Trophoblast cell (in vitro differentiated cells and primary cell): ENCODE measurements around the gene BTLA.
"Not testable (repeated sequence)": the region's sequence is repeated elsewhere in the genome, so short reads cannot be mapped to it uniquely, and the experiment has no call there.

Experiments
- DNase-seq, 2 donors: peaks; one replicate each; pipeline ENCODE4 v3.0.0-alpha.2; 2016
- H2AFZ ChIP-seq: 2 replicates; pipeline ENCODE4 v1.6.1; 2013; ENCODE audit warnings: low read length, moderate library complexity, mild to moderate bottlenecking; ENCODE audit not compliant: insufficient read depth, poor library complexity
- H2AK5ac ChIP-seq: 2 replicates; pipeline ENCODE4 v1.6.1; 2013; ENCODE audit warnings: mild to moderate bottlenecking, low read length
- H2BK120ac ChIP-seq: 2 replicates; pipeline ENCODE4 v1.6.1; 2013; ENCODE audit warnings: low read length, mild to moderate bottlenecking, moderate library complexity; ENCODE audit not compliant: insufficient read depth, poor library complexity
- H2BK12ac ChIP-seq: 2 replicates; pipeline ENCODE4 v1.6.1; 2013; ENCODE audit warnings: mild to moderate bottlenecking, low read length, moderate library complexity
- H2BK5ac ChIP-seq: 2 replicates; pipeline ENCODE4 v1.6.1; 2013; ENCODE audit warnings: low read length, low read depth, moderate library complexity, mild to moderate bottlenecking; ENCODE audit not compliant: poor library complexity
- H3K14ac ChIP-seq: 2 replicates; pipeline ENCODE4 v1.6.1; 2013; ENCODE audit warnings: mild to moderate bottlenecking, low read length
- H3K18ac ChIP-seq: 2 replicates; pipeline ENCODE4 v1.6.1; 2013; ENCODE audit warnings: mild to moderate bottlenecking, low read length
- H3K23ac ChIP-seq: 2 replicates; pipeline ENCODE4 v1.6.1; 2013; ENCODE audit warnings: low read length
- H3K27ac ChIP-seq: 2 replicates; pipeline ENCODE4 v1.5.1; 2013; ENCODE audit warnings: low read depth, mild to moderate bottlenecking, inconsistent platforms, low read length, moderate library complexity
- H3K27me3 ChIP-seq: 2 replicates; pipeline ENCODE4 v1.6.1; 2013; ENCODE audit warnings: inconsistent platforms, mild to moderate bottlenecking, low read length, moderate library complexity; ENCODE audit not compliant: insufficient read depth
- H3K36me3 ChIP-seq, 2 experiments: 1 replicate in 1 of 2; 2 replicates in 1 of 2; pipeline ENCODE4 v1.6.1; 2013; ENCODE audit warnings: low read length in 2 of 2, mild to moderate bottlenecking in 2 of 2, moderate library complexity in 1 of 2; ENCODE audit not compliant: insufficient read depth in 2 of 2, control insufficient read depth in 1 of 2
- H3K4ac ChIP-seq: 2 replicates; pipeline ENCODE4 v1.6.1; 2013; ENCODE audit warnings: low read depth, mild to moderate bottlenecking, low read length, moderate library complexity
- H3K4me1 ChIP-seq, 2 experiments: 1 replicate in 1 of 2; 2 replicates in 1 of 2; pipeline ENCODE4 v1.6.1; 2013; ENCODE audit warnings: low read length in 2 of 2, mild to moderate bottlenecking in 2 of 2, moderate library complexity in 1 of 2; ENCODE audit not compliant: insufficient read depth in 2 of 2, control insufficient read depth in 1 of 2
- H3K4me2 ChIP-seq: 2 replicates; pipeline ENCODE4 v1.6.1; 2013; ENCODE audit warnings: inconsistent platforms, mild to moderate bottlenecking, low read length, moderate library complexity
- H3K4me3 ChIP-seq: 2 replicates; pipeline ENCODE4 v1.5.1; 2013; ENCODE audit warnings: mild to moderate bottlenecking, low read depth, low read length, inconsistent platforms
- H3K79me1 ChIP-seq: one replicate; pipeline ENCODE4 v1.6.1; 2013; ENCODE audit warnings: low read length
- H3K79me2 ChIP-seq: 2 replicates; pipeline ENCODE4 v1.6.1; 2013; ENCODE audit warnings: low read length, mild to moderate bottlenecking; ENCODE audit not compliant: control insufficient read depth, insufficient read depth, poor library complexity
- H3K9ac ChIP-seq: 2 replicates; pipeline ENCODE4 v1.6.1; 2013; ENCODE audit warnings: mild to moderate bottlenecking, low read length
- H3K9me3 ChIP-seq: 2 replicates; pipeline ENCODE4 v1.6.1; 2013; ENCODE audit warnings: low read depth, mild to moderate bottlenecking, control low read depth, inconsistent platforms, low read length; ENCODE audit not compliant: insufficient read depth
- H4K12ac ChIP-seq: 2 replicates; pipeline ENCODE4 v1.6.1; 2013; ENCODE audit warnings: low read depth, mild to moderate bottlenecking, low read length, moderate library complexity
- H4K8ac ChIP-seq: 2 replicates; pipeline ENCODE4 v1.6.1; 2013; ENCODE audit warnings: low read depth, mild to moderate bottlenecking, low read length, moderate library complexity
- H4K91ac ChIP-seq: one replicate; pipeline ENCODE4 v1.6.1; 2013; ENCODE audit warnings: low read depth, mild to moderate bottlenecking, low read length, moderate library complexity
- WGBS: extraction: QIAGEN DNeasy Blood & Tissue Kit; methylation state at CpG from one replicate; pipeline ENCODE4 v1.1.7; 2013; ENCODE audit warnings: missing lambda C conversion rate; ENCODE audit not compliant: insufficient read length, insufficient coverage; ENCODE audit errors: extremely low coverage; 5-methylcytosine and 5-hydroxymethylcytosine counted together

The BTLA gene

GRCh38 chr3:112424394-112424793 is 74.9 kb downstream of the BTLA start:
- no peaks in the 10 kb centered on the region for H3K79me2 ChIP-seq
- H3K14ac ChIP-seq: no peak overlapping the region
- H3K27me3 ChIP-seq: no peaks in the 10 kb centered on the region
- H3K36me3 ChIP-seq: no peaks in the 10 kb centered on the region
- no peak overlapping the region for H2BK5ac ChIP-seq
- no peak overlapping the region for H2BK120ac ChIP-seq
- H3K9ac ChIP-seq: no peak overlapping the region
- H2BK12ac ChIP-seq: no peak overlapping the region
- no peak overlapping the region for H3K27ac ChIP-seq
- H3K4me1 ChIP-seq: no peaks in the 10 kb centered on the region
- H4K12ac ChIP-seq: no peak overlapping the region
- H3K4ac ChIP-seq: no peak overlapping the region
- no peaks in the 10 kb centered on the region for H3K79me1 ChIP-seq
- WGBS: no CpG with 5 or more reads among the region's 1 CpG
- no peaks in the 10 kb centered on the region for H3K9me3 ChIP-seq
- H3K23ac ChIP-seq: no peak overlapping the region
- H2AFZ ChIP-seq: no peak overlapping the region
- H3K4me2 ChIP-seq: no peak overlapping the region
- DNase-seq: no peak
- H4K8ac ChIP-seq: no peak overlapping the region
- H3K4me3 ChIP-seq: no peak overlapping the region
- H2AK5ac ChIP-seq: no peak overlapping the region
- no peak overlapping the region for H3K18ac ChIP-seq
- H4K91ac ChIP-seq: no peak overlapping the region

DNA sequence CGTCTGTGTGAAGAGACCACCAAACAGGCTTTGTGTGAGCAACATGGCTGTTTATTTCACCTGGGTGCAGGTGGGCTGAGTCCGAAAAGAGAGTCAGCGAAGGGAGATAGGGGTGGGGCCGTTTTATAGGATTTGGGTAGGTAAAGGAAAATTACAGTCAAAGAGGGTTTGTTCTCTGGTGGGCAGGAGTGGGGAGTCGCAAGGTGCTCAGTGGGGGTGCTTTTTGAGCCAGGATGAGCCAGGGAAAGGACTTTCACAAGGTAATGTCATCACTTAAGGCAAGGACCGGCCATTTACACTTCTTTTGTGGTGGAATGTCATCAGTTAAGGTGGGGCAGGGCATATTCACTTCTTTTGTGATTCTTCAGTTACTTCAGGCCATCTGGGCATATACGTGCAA is 76.4 kb downstream of the BTLA start:
- H3K4me1 ChIP-seq, H2BK120ac ChIP-seq, H2BK12ac ChIP-seq, H4K8ac ChIP-seq, H3K79me1 ChIP-seq, H2AK5ac ChIP-seq, H3K79me2 ChIP-seq, H3K27me3 ChIP-seq, H4K12ac ChIP-seq, H3K23ac ChIP-seq, H3K36me3 ChIP-seq, H3K27ac ChIP-seq, H3K9me3 ChIP-seq, H3K18ac ChIP-seq, H3K9ac ChIP-seq, H4K91ac ChIP-seq, H3K4ac ChIP-seq, DNase-seq, H3K4me2 ChIP-seq, H3K4me3 ChIP-seq, H2AFZ ChIP-seq, H3K14ac ChIP-seq, H2BK5ac ChIP-seq: not testable (repeated sequence)
- WGBS: no CpG with 5 or more reads among the region's 7 CpGs

- not testable (repeated sequence) for H3K4me1 ChIP-seq, H2AFZ ChIP-seq, H3K27me3 ChIP-seq, H3K79me1 ChIP-seq, DNase-seq, H4K12ac ChIP-seq, H3K27ac ChIP-seq, H3K4me2 ChIP-seq, H2BK12ac ChIP-seq, H4K8ac ChIP-seq, H2AK5ac ChIP-seq, H2BK5ac ChIP-seq, H3K23ac ChIP-seq, H4K91ac ChIP-seq, H3K36me3 ChIP-seq, H3K18ac ChIP-seq, H3K9ac ChIP-seq, H3K9me3 ChIP-seq, H2BK120ac ChIP-seq, H3K4me3 ChIP-seq, H3K14ac ChIP-seq, H3K79me2 ChIP-seq, H3K4ac ChIP-seq
- WGBS: no CpG with 5 or more reads among the region's 5 CpGs
Measured at GRCh38 chr3:112418526-112418925, 80.7 kb downstream of the BTLA start.

DNA sequence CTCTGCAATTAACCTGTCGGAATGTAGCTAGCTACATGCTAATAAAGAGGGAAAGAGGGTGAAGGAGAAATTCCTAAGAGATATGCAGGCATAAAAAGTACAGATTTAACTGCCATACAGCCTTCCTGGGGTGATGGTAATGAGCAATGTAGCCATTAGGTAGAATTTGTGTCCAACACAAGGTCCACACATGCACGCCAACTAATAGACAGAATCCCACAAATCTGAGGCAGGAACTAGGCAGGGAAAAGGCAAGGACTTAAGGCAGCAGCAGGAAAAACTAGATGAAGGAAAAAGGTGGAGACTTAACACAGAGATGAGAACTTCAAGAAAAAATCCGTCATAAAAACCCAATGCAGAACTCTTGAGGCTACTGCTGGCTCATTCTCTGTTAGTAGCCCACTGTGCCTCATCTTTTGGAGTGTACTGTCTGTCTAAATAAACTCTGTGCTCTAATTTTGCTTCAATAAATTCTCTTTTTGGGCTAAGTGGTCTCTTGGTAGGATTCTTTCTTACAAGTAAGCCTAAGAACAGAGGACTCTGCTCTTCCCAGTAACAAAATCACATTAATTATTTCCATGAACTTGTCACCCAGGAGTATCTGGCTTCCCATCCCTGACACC is 81.5 kb downstream of the BTLA start:
- H3K4me1 ChIP-seq: no peaks in the 10 kb centered on the region
- H4K8ac ChIP-seq: no peak overlapping the region
- no peak overlapping the region for H3K4me3 ChIP-seq
- DNase-seq: peak in 1 of 2 donors; percentile 8
- H3K27ac ChIP-seq: no peak overlapping the region
- H3K4me2 ChIP-seq: no peak overlapping the region
- H3K14ac ChIP-seq: no peak overlapping the region
- no peak overlapping the region for H3K9ac ChIP-seq
- no peaks in the 10 kb centered on the region for H3K79me2 ChIP-seq
- no peak overlapping the region for H3K23ac ChIP-seq
- no peak overlapping the region for H4K91ac ChIP-seq
- no peak overlapping the region for H2BK12ac ChIP-seq
- no peak overlapping the region for H2AK5ac ChIP-seq
- no peaks in the 10 kb centered on the region for H3K27me3 ChIP-seq
- WGBS: no CpG with 5 or more reads among the region's 3 CpGs
- H3K18ac ChIP-seq: no peak overlapping the region
- no peak overlapping the region for H3K4ac ChIP-seq
- no peak overlapping the region for H4K12ac ChIP-seq
- no peaks in the 10 kb centered on the region for H3K36me3 ChIP-seq
- H3K9me3 ChIP-seq: no peaks in the 10 kb centered on the region
- H2BK5ac ChIP-seq: no peak overlapping the region
- H2BK120ac ChIP-seq: no peak overlapping the region
- no peak overlapping the region for H2AFZ ChIP-seq
- H3K79me1 ChIP-seq: peaks cover 2% of the 10 kb centered on the region
